LNCAP (cell line): Measurements from ENCODE around the gene TFCP2L1.

Experiments
- CTCF ChIP-seq: fragments of 450-650 bp; IDR thresholded peaks from 2 replicates; pipeline ENCODE4 v1.5.1; 2017; ENCODE audit warnings: mild to moderate bottlenecking

Gene TFCP2L1

GRCh38 chr2:121298476-121298875 is 13.5 kb upstream of the TFCP2L1 start:
- TF ChIP-seq CTCF = no peak

- peak; percentile 59 for TF ChIP-seq CTCF
Observed at GRCh38 chr2:121297217-121297830, 12.3 kb upstream of the TFCP2L1 start.

GRCh38 chr2:121295911-121296650 is 11.1 kb upstream of the TFCP2L1 start:
- no peak for TF ChIP-seq CTCF

- TF ChIP-seq CTCF = no peak
Observed at GRCh38 chr2:121294881-121295840, 10.2 kb upstream of the TFCP2L1 start.

- no peak for TF ChIP-seq CTCF
Observed at GRCh38 chr2:121293450-121294325, 8.7 kb upstream of the TFCP2L1 start.

GRCh38 chr2:121291251-121291580 is 6.2 kb upstream of the TFCP2L1 start:
- TF ChIP-seq CTCF = no peak

- no peak for TF ChIP-seq CTCF
Observed at GRCh38 chr2:121289271-121289670, 4.3 kb upstream of the TFCP2L1 start.
